HG03354 (cell line): Measurements from ENCODE around the gene BEX3.
A peak's percentile ranks its signal among the peaks of the same experiment; 100 is the strongest.
"Not testable (repeated sequence)": the region's sequence is repeated elsewhere in the genome, so short reads cannot be mapped to it uniquely, and the experiment has no call there.

ENCODE experiments used
- ATAC-seq: cut with Tn5 transposase; IDR thresholded peaks from one replicate; pipeline ENCODE4 v1.9.1; 2021; ENCODE audit warnings: mild to moderate bottlenecking; ENCODE audit not compliant: unreplicated experiment, poor library complexity, severe bottlenecking

The BEX3 gene

GRCh38 chrX:103376118-103376978, at the start of gene BEX3:
BEX3 (plus strand) TSS chrX:103376538; CDS start chrX:103377522, 984 bp downstream.
- no peak for ATAC-seq

- ATAC-seq = no peak
Observed at GRCh38 chrX:103329991-103330390, 46.3 kb upstream of the BEX3 start, which contains the start of gene TCEAL7. TCEAL7 (plus strand) TSS chrX:103330239; CDS start chrX:103331404, 1,165 bp downstream.

- no peak for ATAC-seq
Observed at GRCh38 chrX:103330681-103331288, 45.6 kb upstream of the BEX3 start.

- no peak for ATAC-seq
Observed at GRCh38 chrX:103338663-103339062, 37.7 kb upstream of the BEX3 start.

- peak; percentile 78 for ATAC-seq
Observed at GRCh38 chrX:103343105-103343504, 33.2 kb upstream of the BEX3 start.

- no peak for ATAC-seq
Observed at GRCh38 chrX:103344606-103345005, 31.7 kb upstream of the BEX3 start.

- no peak for ATAC-seq
Observed at GRCh38 chrX:103347682-103348397, 28.5 kb upstream of the BEX3 start.

- ATAC-seq = no peak
Observed at GRCh38 chrX:103356130-103356798, 20.1 kb upstream of the BEX3 start, which contains the start of gene TCEAL9. TCEAL9 (plus strand) TSS chrX:103356506; CDS start chrX:103357685, 1,179 bp downstream.

- no peak for ATAC-seq
Observed at GRCh38 chrX:103356858-103357257, 19.5 kb upstream of the BEX3 start.

GRCh38 chrX:103357871-103358270, 18.5 kb upstream of the BEX3 start:
- ATAC-seq = no peak

- ATAC-seq = not testable (repeated sequence)
Observed at GRCh38 chrX:103359605-103360004, 16.7 kb upstream of the BEX3 start.

GRCh38 chrX:103360092-103360491, 16.2 kb upstream of the BEX3 start:
- ATAC-seq = no peak

GRCh38 chrX:103360916-103361315, 15.4 kb upstream of the BEX3 start:
- ATAC-seq = no peak

GRCh38 chrX:103361798-103362197, 14.5 kb upstream of the BEX3 start:
- no peak for ATAC-seq

- no peak for ATAC-seq
Observed at GRCh38 chrX:103362474-103362873, 13.9 kb upstream of the BEX3 start.

GRCh38 chrX:103363046-103363445, 13.3 kb upstream of the BEX3 start:
- ATAC-seq = no peak

GRCh38 chrX:103367502-103367901, 8.8 kb upstream of the BEX3 start:
- no peak for ATAC-seq

- no peak for ATAC-seq
Observed at GRCh38 chrX:103369479-103369878, 6.9 kb upstream of the BEX3 start.

GRCh38 chrX:103372886-103373285, 3.5 kb upstream of the BEX3 start:
- ATAC-seq = no peak

GRCh38 chrX:103373581-103373980, 2.8 kb upstream of the BEX3 start:
- no peak for ATAC-seq
